Stimulated activated effector memory CD8-positive, alpha-beta T cell treated with anti-CD3 and anti-CD28 coated beads, Interleukin-12 subunit alpha, Interleukin-12 subunit beta, amount 100 ng/mL, for 72 hours (primary cell): ENCODE results near the gene SSR2.
"Not testable (repeated sequence)": the region's sequence is repeated elsewhere in the genome, so short reads cannot be mapped to it uniquely, and the experiment has no call there.

Source experiments
- ATAC-seq: fragments of 150-1000 bp; cut with Tn5 transposase; 2 replicates; pipeline ENCODE4 v1.10.0; 2021
- DNase-seq, 2 donors: peaks; one replicate each; pipeline ENCODE4 v3.0.0; 2021 to 2022; ENCODE audit warnings: low spot score in 2 of 2
- H3K27ac Mint-ChIP-seq: one replicate; pipeline ENCODE4 v1.8.0; 2022; ENCODE audit warnings: mild to moderate bottlenecking, mixed read lengths
- H3K36me3 Mint-ChIP-seq: one replicate; pipeline ENCODE4 v1.8.0; 2022; ENCODE audit warnings: mild to moderate bottlenecking, mixed read lengths
- H3K4me1 Mint-ChIP-seq: one replicate; pipeline ENCODE4 v1.8.0; 2022; ENCODE audit warnings: mixed read lengths
- H3K4me3 Mint-ChIP-seq: one replicate; pipeline ENCODE4 v1.8.0; 2022; ENCODE audit warnings: mild to moderate bottlenecking, mixed read lengths
- H3K9me3 Mint-ChIP-seq: one replicate; pipeline ENCODE4 v1.8.0; 2022; ENCODE audit warnings: mixed read lengths

SSR2 gene

GRCh38 chr1:156053768-156054499, 33.2 kb upstream of the SSR2 start, which contains the start of gene UBQLN4:
Gene UBQLN4 (minus strand): TSS chr1:156053798. CDS start chr1:156053701, 97 bp downstream.
- Mint-ChIP-seq H3K27ac (peak within 1 kb of the TSS; percentile 91), H3K4me3 (peak within 1 kb of the TSS; percentile 97), H3K36me3 (peaks cover 53% of the 10 kb centered on the region), H3K4me1 (peaks cover 29% of the 10 kb centered on the region), H3K9me3 (no peaks in the 10 kb centered on the region)
- ATAC-seq (peak; percentile 74), DNase-seq (peak; percentile 84 to 92)

DNA sequence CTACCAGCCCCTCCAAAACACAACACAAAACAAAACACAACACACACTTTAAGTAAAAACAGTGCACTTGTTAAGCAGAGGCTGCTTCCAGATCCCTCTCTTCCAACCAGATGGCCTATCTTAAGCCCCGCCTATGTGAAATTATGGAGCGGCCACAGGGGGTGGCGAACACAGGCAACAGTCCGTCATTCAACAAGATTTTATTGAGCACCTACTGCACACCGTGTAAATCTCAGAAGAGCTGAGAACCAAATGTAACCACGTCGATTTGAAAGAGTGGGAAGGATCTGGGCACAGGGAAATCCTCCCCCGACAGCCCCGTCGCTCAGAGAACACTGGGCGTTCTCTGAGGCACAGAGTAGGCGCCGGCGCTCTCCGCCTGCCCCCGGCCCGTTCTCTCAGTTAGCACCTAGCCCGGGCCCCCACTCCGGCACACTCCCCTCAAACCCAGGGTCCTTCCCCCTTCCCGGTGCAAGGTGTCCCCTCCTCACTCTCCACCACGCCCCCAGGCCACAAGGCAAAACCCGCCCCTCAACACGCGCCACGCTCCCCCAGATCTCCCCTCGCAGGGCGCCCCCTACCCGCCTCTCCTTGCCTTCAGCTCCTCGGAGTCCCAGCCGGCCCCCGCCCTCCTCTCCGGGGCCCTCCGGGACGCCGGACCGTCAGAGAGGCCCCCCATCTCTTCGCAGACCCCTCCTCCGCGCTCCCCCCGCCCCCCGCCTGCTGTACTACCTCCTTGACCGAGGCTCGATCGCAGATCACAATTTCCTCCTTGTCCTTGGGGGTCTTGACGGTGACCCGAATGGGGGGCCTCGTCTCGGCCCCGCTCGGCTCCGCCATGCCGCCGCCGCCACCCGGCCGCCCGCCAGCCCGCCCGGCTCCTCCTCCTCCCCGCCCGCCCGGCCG, 32.4 kb upstream of the SSR2 start:
- peak overlapping the region; percentile 85 for H3K27ac Mint-ChIP-seq
- H3K4me3 Mint-ChIP-seq, result peak overlapping the region; percentile 97
- no peaks in the 10 kb centered on the region for H3K9me3 Mint-ChIP-seq
- peaks cover 29% of the 10 kb centered on the region for H3K4me1 Mint-ChIP-seq
- DNase-seq (peak; percentile 48 to 83), ATAC-seq (peak; percentile 49)
- H3K36me3 Mint-ChIP-seq, result peaks cover 55% of the 10 kb centered on the region

DNA sequence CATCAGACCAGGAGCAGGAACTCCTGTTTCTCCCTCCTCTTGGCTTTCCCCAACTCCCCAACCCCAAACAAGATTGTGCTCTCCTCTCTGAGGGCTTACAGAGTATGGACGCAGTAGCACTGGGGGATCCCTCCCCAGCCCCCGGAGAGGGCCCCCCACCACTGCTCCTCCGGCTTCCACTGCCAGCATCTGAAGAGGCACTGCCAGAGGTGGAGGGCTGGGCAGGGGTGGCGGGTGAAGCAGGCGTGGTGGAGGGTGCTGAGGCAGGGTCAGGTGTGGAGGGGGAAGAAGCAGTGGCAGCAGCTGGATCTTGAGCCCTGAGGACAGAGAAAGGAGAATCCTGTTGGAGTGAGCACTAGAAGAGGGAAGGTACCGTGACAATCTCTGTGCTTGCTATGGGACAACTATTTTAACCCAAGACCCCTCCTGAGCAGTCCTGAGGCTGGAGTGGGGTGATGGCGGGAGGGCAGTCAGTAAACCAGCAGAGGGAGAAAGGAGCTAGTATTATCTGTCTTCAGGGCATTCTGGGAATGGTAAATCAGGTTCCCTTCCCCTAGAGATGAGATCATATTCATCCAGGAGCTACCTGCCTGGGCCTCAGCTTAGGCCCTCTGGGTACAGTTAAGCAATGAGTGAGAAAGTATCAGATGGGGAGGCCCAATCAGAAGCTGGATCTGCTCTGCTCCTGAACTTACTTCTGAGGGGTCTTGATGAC, 30.4 kb upstream of the SSR2 start:
- no peak overlapping the region for H3K27ac Mint-ChIP-seq
- DNase-seq (no peak), ATAC-seq (no peak)
- H3K9me3 Mint-ChIP-seq, result no peaks in the 10 kb centered on the region
- peaks cover 25% of the 10 kb centered on the region for H3K4me1 Mint-ChIP-seq
- no peak overlapping the region for H3K4me3 Mint-ChIP-seq
- peaks cover 54% of the 10 kb centered on the region for H3K36me3 Mint-ChIP-seq

- no peak for DNase-seq
- peaks cover 56% of the 10 kb centered on the region for H3K36me3 Mint-ChIP-seq
- no peak overlapping the region for H3K27ac Mint-ChIP-seq
- ATAC-seq, result no peak
- H3K9me3 Mint-ChIP-seq, result no peaks in the 10 kb centered on the region
- peaks cover 20% of the 10 kb centered on the region for H3K4me1 Mint-ChIP-seq
- no peak overlapping the region for H3K4me3 Mint-ChIP-seq
Observed at GRCh38 chr1:156050376-156050775, 29.6 kb upstream of the SSR2 start.

DNA sequence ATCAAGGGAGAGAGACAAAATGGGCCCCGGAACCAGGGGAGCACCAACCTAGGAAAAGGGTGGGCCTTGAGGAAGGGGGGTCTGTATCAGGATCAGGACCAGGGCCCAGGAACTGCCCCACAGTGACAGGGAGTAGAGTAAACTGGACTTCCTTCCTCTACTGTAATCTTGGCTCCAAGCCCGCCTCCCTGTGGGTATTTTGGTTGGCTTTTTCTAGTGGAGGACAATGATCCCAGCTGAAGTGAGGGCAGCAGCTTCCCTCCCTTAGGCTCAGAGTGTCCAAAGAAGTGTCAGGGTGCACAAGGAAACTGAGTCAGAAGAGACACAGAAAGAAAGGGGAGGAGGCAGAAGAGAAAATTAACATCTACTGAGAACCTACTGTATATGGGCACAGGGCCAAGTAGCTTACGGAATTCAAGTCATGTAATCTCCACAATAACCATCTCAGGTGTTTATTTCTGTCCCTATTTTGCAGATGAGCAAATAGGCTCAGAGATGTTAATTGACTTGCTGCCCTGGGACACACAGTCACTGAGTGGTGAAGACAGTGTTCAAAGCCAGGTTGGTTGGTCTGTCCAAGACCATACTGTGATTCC, 28.0 kb upstream of the SSR2 start:
- Mint-ChIP-seq H3K27ac (no peak overlapping the region), H3K36me3 (peaks cover 52% of the 10 kb centered on the region), H3K4me3 (no peak overlapping the region), H3K4me1 (peaks cover 31% of the 10 kb centered on the region), H3K9me3 (no peaks in the 10 kb centered on the region)
- DNase-seq, result no peak
- ATAC-seq, result no peak

GRCh38 chr1:156045076-156045475, 24.3 kb upstream of the SSR2 start:
- peak; percentile 79 for ATAC-seq
- peaks cover 72% of the 10 kb centered on the region for H3K36me3 Mint-ChIP-seq
- no peaks in the 10 kb centered on the region for H3K9me3 Mint-ChIP-seq
- DNase-seq, result no peak
- H3K4me3 Mint-ChIP-seq, result no peak overlapping the region
- H3K4me1 Mint-ChIP-seq, result peaks cover 28% of the 10 kb centered on the region
- H3K27ac Mint-ChIP-seq, result peak overlapping the region; percentile 82

GRCh38 chr1:156042828-156043227, 22.1 kb upstream of the SSR2 start:
- H3K4me1 Mint-ChIP-seq, result peaks cover 20% of the 10 kb centered on the region
- DNase-seq, result no peak
- ATAC-seq, result no peak
- no peak overlapping the region for H3K4me3 Mint-ChIP-seq
- H3K9me3 Mint-ChIP-seq, result no peaks in the 10 kb centered on the region
- peaks cover 72% of the 10 kb centered on the region for H3K36me3 Mint-ChIP-seq
- no peak overlapping the region for H3K27ac Mint-ChIP-seq

DNA sequence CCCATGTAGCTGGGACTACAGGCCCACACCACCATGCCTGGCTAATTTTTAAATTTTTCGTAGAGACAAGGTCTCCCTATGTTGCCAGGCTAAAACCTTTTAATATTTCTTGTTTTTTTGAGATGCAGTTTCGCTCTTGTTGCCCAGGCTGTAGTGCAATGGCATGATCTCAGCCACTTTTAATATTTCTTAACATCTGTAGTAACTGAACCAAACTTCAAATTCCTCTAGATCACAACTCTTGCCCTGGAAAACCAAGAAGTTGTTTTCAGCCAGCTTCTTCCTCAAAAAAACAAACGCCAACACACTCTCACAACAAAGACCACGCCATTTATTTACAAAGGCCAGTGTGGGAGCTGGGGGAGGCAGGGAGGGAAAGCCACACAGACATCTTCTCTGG, 14.2 kb upstream of the SSR2 start:
- ATAC-seq, H3K4me1 Mint-ChIP-seq, H3K4me3 Mint-ChIP-seq, H3K27ac Mint-ChIP-seq, H3K9me3 Mint-ChIP-seq, DNase-seq: not testable (repeated sequence)
- H3K36me3 Mint-ChIP-seq, result peaks cover 37% of the 10 kb centered on the region

GRCh38 chr1:156033011-156033410, 12.3 kb upstream of the SSR2 start:
- no peaks in the 10 kb centered on the region for H3K9me3 Mint-ChIP-seq
- H3K27ac Mint-ChIP-seq, result peak overlapping the region; percentile 48
- no peaks in the 10 kb centered on the region for H3K4me1 Mint-ChIP-seq
- DNase-seq (no peak), ATAC-seq (no peak)
- H3K36me3 Mint-ChIP-seq, result peaks cover 18% of the 10 kb centered on the region
- H3K4me3 Mint-ChIP-seq, result no peak overlapping the region

GRCh38 chr1:156026588-156026987, 5.8 kb upstream of the SSR2 start:
- ATAC-seq, result peak; percentile 74
- DNase-seq, result no peak
- Mint-ChIP-seq H3K27ac (no peak overlapping the region), H3K9me3 (no peaks in the 10 kb centered on the region), H3K4me3 (no peak overlapping the region), H3K36me3 (no peaks in the 10 kb centered on the region), H3K4me1 (peaks cover 4% of the 10 kb centered on the region)

GRCh38 chr1:156025876-156026275, 5.1 kb upstream of the SSR2 start:
- DNase-seq, result peak; percentile 10 to 55
- Mint-ChIP-seq H3K36me3 (peaks cover 1% of the 10 kb centered on the region), H3K27ac (no peak overlapping the region), H3K4me1 (peaks cover 4% of the 10 kb centered on the region), H3K9me3 (no peaks in the 10 kb centered on the region), H3K4me3 (no peak overlapping the region)
- peak; percentile 88 for ATAC-seq

GRCh38 chr1:156024801-156025200, 4.0 kb upstream of the SSR2 start:
- H3K4me1 Mint-ChIP-seq, result peaks cover 11% of the 10 kb centered on the region
- H3K27ac Mint-ChIP-seq, result no peak overlapping the region
- H3K9me3 Mint-ChIP-seq, result no peaks in the 10 kb centered on the region
- ATAC-seq (no peak), DNase-seq (no peak)
- peaks cover 12% of the 10 kb centered on the region for H3K36me3 Mint-ChIP-seq
- H3K4me3 Mint-ChIP-seq, result no peak overlapping the region

GRCh38 chr1:156021954-156022353, 1.2 kb upstream of the SSR2 start:
- Mint-ChIP-seq H3K4me3 (peak overlapping the region; percentile 92), H3K27ac (peak overlapping the region; percentile 84), H3K9me3 (no peaks in the 10 kb centered on the region), H3K36me3 (peaks cover 41% of the 10 kb centered on the region), H3K4me1 (peaks cover 29% of the 10 kb centered on the region)
- DNase-seq (no peak), ATAC-seq (no peak)

- ATAC-seq, result no peak
- peaks cover 27% of the 10 kb centered on the region for H3K4me1 Mint-ChIP-seq
- H3K9me3 Mint-ChIP-seq, result no peaks in the 10 kb centered on the region
- H3K36me3 Mint-ChIP-seq, result peaks cover 50% of the 10 kb centered on the region
- H3K4me3 Mint-ChIP-seq, result peak overlapping the region; percentile 92
- peak overlapping the region; percentile 94 for H3K27ac Mint-ChIP-seq
- no peak for DNase-seq
Observed at GRCh38 chr1:156021093-156021428, 310 bp upstream of the SSR2 start.

GRCh38 chr1:156019946-156020292, 832 bp downstream of the SSR2 start:
- peak overlapping the region; percentile 92 for H3K4me3 Mint-ChIP-seq
- H3K9me3 Mint-ChIP-seq, result no peaks in the 10 kb centered on the region
- peaks cover 61% of the 10 kb centered on the region for H3K36me3 Mint-ChIP-seq
- ATAC-seq (no peak), DNase-seq (no peak)
- peak overlapping the region; percentile 94 for H3K27ac Mint-ChIP-seq
- peaks cover 26% of the 10 kb centered on the region for H3K4me1 Mint-ChIP-seq
